GM12865 (cell line): ENCODE data around the gene MRPL14.

Experiments used
- DNase-seq: peaks from one replicate; pipeline ENCODE4 v3.0.0; 2010; ENCODE audit warnings: low read depth
- H3K4me3 ChIP-seq: 2 replicates; pipeline ENCODE4 v1.5.1; 2011; ENCODE audit warnings: mild to moderate bottlenecking, low read depth, low read length, control low read depth
- TF ChIP-seq, protein P1 (sequence below): IDR thresholded peaks from 2 replicates; pipeline ENCODE4 v1.5.1; 2011; ENCODE audit warnings: low read length, control low read depth, low read depth, inconsistent platforms; ENCODE audit not compliant: insufficient read depth; ENCODE audit errors: missing control alignments

The MRPL14 gene

DNA sequence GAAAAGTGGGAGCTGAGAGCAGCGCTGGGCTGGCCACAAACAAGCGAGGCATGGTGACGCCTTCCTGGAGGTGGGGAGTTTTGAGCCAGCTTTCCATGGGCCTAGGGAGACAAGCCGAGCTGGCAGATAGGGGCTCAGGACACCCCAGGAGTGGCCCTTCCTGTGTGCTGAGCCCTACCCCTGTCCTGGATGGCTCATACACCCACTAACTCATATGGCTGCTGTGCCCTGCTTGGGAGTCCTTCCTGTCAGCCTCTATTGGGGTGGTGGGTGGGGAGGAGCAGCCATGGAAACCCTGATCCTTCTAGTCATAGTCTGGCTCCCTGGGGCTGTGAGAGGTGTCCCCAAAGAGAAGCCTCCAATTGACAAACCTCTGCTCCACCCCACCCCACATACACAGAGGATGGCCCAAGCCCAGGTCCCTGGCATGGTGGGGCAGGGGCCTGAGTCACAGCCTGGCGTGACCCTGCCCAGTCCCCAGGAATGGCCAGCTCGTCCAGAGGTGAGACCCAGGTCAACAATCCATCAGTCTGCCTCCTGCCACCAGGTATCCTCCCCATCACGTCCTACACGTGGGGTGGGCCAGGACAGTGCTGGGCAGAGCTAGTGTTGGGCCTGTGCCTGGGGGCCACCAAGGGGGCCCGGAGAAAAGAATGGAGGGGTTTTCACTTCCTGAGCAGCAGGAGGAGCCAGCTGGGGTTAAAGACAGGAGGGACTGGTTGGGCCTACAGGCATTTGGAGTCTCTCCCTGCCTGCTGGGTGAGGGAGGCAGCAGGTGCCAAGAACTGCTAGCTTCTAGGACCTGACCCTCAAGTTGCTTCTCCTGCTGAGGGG, 52.2 kb downstream of the MRPL14 start:
- no peak for DNase-seq

DNA sequence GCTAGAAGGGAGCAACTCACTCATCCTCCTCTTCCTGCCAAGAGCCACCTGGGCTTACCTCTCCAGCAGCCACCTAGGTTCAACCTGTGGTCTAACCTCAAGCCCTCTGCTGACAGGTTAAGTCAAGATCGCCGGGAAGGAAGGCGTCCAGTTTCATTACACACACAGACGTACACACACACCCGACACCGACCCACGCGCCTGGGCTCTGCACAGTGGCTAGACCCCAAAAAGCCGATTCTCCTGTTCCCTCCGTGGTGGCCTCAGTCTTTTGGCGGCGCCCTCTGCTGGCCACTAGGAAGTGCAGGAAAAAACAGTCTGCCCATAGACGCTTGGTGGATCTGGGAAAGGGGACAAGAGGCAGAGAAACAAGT, 52.8 kb downstream of the MRPL14 start:
- TF ChIP-seq, protein P1, sequence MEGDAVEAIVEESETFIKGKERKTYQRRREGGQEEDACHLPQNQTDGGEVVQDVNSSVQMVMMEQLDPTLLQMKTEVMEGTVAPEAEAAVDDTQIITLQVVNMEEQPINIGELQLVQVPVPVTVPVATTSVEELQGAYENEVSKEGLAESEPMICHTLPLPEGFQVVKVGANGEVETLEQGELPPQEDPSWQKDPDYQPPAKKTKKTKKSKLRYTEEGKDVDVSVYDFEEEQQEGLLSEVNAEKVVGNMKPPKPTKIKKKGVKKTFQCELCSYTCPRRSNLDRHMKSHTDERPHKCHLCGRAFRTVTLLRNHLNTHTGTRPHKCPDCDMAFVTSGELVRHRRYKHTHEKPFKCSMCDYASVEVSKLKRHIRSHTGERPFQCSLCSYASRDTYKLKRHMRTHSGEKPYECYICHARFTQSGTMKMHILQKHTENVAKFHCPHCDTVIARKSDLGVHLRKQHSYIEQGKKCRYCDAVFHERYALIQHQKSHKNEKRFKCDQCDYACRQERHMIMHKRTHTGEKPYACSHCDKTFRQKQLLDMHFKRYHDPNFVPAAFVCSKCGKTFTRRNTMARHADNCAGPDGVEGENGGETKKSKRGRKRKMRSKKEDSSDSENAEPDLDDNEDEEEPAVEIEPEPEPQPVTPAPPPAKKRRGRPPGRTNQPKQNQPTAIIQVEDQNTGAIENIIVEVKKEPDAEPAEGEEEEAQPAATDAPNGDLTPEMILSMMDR = peak; percentile 90
- H3K4me3 ChIP-seq = peak overlapping the region; percentile 94
- DNase-seq = peak; percentile 85

More for the DNA sequence above, 52.2 kb downstream of the MRPL14 start:
- TF ChIP-seq, protein P1 = no peak
- peak overlapping the region; percentile 94 for H3K4me3 ChIP-seq

DNA sequence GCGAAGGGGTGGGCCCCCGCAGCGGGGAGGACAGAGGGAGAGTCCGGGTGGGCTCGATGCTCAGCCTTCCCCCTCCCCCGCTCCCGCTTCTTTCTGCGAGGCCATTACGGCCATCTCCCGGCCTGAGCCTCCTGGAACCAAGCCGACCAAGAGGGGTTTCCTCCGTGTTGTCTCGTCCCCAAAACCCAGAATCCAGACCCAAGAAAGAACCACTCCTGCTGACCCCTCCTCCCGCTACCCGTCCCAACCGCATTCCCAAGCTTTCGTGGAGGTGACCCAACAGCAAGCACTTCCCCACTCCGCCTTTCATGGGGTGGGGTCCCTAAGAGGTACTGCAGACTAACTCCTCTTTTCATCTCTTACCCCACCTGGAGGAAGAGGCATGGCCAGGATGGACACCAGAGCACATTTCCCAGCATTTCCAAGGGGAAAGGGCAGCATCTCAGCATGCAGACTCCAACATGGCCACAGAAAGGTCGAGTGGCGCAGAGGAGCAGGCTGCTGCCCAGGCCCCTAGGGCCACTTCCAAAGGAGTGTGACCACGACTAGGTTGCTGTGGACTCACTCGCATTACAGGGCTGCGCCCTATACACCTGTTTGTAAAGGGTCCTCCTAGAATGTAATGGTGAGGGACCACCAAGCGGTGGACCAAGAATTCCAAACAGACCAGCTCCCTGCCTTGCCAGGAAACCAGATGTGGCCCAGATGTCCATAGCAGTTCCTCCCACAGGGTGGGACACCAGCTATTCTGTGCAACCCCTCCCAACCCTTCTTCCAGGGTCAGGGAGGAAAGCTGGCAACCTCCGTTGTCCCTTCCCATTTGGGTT, 53.4 kb downstream of the MRPL14 start:
- DNase-seq = peak; percentile 46
- TF ChIP-seq, protein P1 = peak; percentile 28
- peak overlapping the region; percentile 94 for H3K4me3 ChIP-seq

DNA sequence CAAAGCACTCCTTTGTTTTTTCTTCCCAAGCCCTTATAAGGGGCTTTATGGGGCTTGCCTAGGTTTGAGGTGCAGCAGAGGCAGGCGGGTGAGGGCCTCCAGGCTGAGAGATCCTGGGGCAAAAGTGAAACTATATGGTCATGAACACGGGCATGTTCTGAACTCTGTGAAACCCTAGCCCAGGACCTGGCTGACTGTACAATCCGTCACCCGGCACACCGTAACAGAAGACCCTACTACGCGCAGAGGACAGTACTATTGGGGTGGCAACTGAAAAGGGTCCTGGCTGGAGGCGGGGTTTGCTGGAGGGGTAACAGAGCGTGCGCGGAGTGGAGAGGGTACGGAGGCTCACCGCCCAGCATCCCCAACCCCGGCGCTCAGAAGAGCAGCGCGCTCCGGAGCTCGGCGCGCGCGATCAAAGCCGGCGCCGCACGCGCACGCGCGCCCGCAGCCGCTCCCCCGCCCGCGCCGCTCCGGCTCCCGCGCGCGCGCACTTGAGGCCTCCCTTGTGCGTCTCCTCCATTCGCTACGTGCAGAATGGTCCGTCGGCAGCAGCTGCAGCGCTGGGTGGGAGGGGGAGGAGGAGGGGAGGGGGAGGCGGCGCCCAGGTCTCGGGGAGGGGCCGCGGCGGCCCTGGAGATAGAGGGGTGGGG, 54.2 kb downstream of the MRPL14 start:
- TF ChIP-seq, protein P1 = no peak
- peak; percentile 89 for DNase-seq
- peak overlapping the region; percentile 94 for H3K4me3 ChIP-seq

DNA sequence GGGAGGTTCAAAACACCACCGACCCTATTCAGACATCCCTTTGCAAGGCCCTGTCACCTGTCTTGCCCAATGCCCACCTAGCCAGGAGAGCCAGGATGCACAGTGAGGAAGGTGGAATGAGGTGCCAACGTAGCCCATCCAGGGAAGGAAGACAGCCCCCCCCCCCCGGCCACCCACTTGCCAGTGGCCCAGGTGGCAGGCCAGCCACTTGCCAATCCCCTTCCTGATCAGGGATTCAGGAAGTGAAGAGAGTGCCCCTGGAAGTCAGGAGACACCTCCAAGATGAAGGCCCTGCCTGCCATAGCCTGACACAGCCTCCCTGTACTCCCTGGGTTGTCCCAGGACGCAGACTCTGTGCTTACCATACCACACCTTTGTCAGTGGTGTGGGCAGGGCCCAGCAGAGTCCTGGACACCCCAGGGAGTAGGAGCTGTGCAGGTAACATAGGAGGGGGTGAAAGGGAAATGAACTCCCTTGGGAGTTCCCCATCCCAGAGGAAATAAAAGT, 54.7 kb downstream of the MRPL14 start:
- TF ChIP-seq, protein P1 = no peak
- H3K4me3 ChIP-seq = peak overlapping the region; percentile 63
- DNase-seq = no peak

DNA sequence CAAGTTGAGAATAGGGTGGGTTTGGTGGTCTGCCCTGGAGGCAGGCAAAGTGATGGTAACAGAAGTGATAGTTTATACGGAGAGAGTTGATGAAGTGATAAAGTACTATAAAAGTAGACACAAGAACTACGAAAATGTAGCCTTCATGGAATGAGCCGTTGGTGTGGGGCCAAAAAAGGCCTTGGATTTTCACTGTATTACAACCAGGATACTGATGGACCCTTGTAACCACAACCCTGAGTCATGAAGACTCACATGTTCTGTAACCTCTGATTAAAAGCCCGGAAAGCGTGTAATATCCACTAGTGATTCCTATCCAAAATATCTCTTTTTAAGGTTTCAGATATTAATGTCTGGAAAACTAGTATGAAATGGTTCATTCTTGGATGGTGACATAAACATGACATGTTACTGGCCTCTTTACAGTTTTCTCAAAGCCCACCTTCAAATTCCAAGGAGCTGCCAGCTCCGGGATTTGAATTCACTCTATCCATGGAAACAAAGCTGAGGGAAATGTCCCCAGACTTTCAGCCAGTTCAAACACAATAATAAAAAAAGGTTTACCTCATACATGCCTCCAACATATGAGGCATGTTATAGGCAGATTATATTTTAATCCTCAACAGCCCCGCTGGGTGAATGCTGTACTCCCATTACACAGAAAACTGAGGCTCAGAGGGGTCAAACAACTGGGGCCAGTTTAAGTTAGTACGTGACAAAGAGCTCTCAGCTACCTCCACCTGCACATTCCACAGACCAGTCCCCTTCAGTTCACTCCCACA, 55.4 kb downstream of the MRPL14 start:
- TF ChIP-seq, protein P1 = no peak
- peak overlapping the region; percentile 63 for H3K4me3 ChIP-seq

More for the DNA sequence above, 55.4 kb downstream of the MRPL14 start:
- DNase-seq = no peak
